Motor neuron (in vitro differentiated cells): ENCODE results near the gene TPM4. TPM values are rescaled to one million over a fixed set of nuclear protein-coding genes. Genes with fewer than 3 reads are reported as not detected.

ENCODE experiments used
- ATAC-seq, 8 experiments: fragments of 200-7000 bp; cut with Tn5 transposase; replicated peaks in 6 of 8; 2 replicates each; pipeline ENCODE4 v1.8.0; 2021; ENCODE audit warnings: mild to moderate bottlenecking in 8 of 8, moderate library complexity in 8 of 8
- H3K27ac ChIP-seq, 2 donors: fragments of 250-450 bp; sonication (Bioruptor Pico); 2 replicates each; pipeline ENCODE4 v1.9.0; 2021; ENCODE audit warnings: antibody characterized with exemption in 2 of 2, mild to moderate bottlenecking in 2 of 2, moderate library complexity in 1 of 2
- H3K4me1 ChIP-seq, 2 donors: fragments of 250-450 bp; sonication (Bioruptor Pico); replicated peaks in 1 of 2; 2 replicates each; pipeline ENCODE4 v1.6.1; 2021; ENCODE audit warnings: antibody characterized with exemption in 2 of 2, mild to moderate bottlenecking in 2 of 2, moderate library complexity in 1 of 2
- H3K4me3 ChIP-seq, 5 donors: fragments of 250-450 bp; sonication (Bioruptor Pico); 2 replicates each; pipeline ENCODE4 v1.9.0; 2021; ENCODE audit warnings: antibody characterized with exemption in 5 of 5, mild to moderate bottlenecking in 5 of 5, moderate library complexity in 4 of 5
- WGBS, 10 experiments: fragments of 450-650 bp; shearing (Covaris generic); methylation state at CpG; one replicate each; pipeline ENCODE4 v1.0.0; 2022; 5-methylcytosine and 5-hydroxymethylcytosine counted together
- in situ Hi-C, 9 experiments: fragments of 400-800 bp; cut with MboI; loops; one replicate each; pipeline ENCODE4 v1.15.0; 2021; ENCODE audit warnings: low sequenced_read_pairs in 9 of 9, low pct_unique_long_range_greater_than_20kb in 2 of 9; ENCODE audit not compliant: unreplicated experiment in 9 of 9
- total RNA-seq, 8 experiments: library from RNA; unstranded; fragments of 300-600 nt; gene quantifications; 2 replicates each; pipeline versions ENCODE4 v1.2.3 to v1.2.4, GENCODE V29; 2022

Gene TPM4
- total RNA-seq, 8 experiments from 2014 or later = 73.0 to 457 (median 228) TPM

GRCh38 chr19:16133818-16134217 lies 57.5 kb downstream of the TPM4 start:
- Histone ChIP-seq H3K4me3 (no peak overlapping the region), H3K4me1 (no peaks in the 10 kb centered on the region), H3K27ac (no peak overlapping the region)
- ATAC-seq = peak in 2 of 8 experiments; percentile 17 to 48
- in situ Hi-C loops = no loop called here
- WGBS, 10 experiments = 69 to 100% (median 100%) methylated on average over 1 to 3 of the region's 4 CpGs; no CpG with 5 or more reads in 5 of the 10 experiments

DNA sequence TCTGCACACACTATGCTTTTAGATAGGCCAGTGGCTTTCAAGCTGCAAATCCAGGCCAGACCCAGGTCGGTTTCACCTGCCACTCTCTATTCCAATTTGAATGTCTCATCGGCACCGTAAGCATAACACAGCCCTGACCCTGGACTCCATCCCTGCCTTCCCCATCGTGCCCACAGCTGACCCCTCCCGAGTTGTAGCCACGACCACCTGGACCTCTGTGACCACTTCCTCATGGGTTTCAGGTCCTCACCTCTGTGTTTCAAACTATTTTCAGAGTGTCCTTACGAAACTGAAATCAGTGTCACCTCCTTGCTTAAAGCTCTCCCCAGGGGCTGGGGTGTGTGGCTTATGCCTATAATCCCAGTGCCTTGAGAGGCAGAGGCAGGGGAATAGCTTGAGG lies 58.2 kb downstream of the TPM4 start:
- no peak for ATAC-seq
- Histone ChIP-seq H3K27ac (no peak overlapping the region), H3K4me1 (no peaks in the 10 kb centered on the region), H3K4me3 (no peak overlapping the region)
- WGBS, 10 experiments = 71 to 100% (median 89%) methylated on average over 1 to 3 of the region's 7 CpGs; no CpG with 5 or more reads in 5 of the 10 experiments
- in situ Hi-C loops = no loop called here

GRCh38 chr19:16135430-16136127 lies 59.3 kb downstream of the TPM4 start:
- WGBS, 10 experiments = 33 to 100% (median 92%) methylated on average over 1 to 4 of the region's 4 CpGs; no CpG with 5 or more reads in 4 of the 10 experiments
- ATAC-seq = no peak
- H3K4me3 ChIP-seq = no peak overlapping the region
- in situ Hi-C loops = no loop called here
- H3K27ac ChIP-seq = no peak overlapping the region
- no peaks in the 10 kb centered on the region for H3K4me1 ChIP-seq

GRCh38 chr19:16136185-16136999 lies 60.1 kb downstream of the TPM4 start:
- WGBS, 10 experiments = 15 to 78% (median 58%) methylated on average over 1 to 12 of the region's 16 CpGs
- no peaks in the 10 kb centered on the region for H3K4me1 ChIP-seq
- in situ Hi-C loops = no loop called here
- H3K27ac ChIP-seq = no peak overlapping the region
- H3K4me3 ChIP-seq = no peak overlapping the region
- peak in 6 of 8 experiments; percentile 9 to 85 (median 60) for ATAC-seq

- Histone ChIP-seq H3K4me3 (no peak overlapping the region), H3K4me1 (no peaks in the 10 kb centered on the region), H3K27ac (no peak overlapping the region)
- in situ Hi-C loops = no loop called here
- no peak for ATAC-seq
- WGBS, 10 experiments = 45 to 87% (median 61%) methylated on average over 1 to 6 of the region's 13 CpGs; no CpG with 5 or more reads in 4 of the 10 experiments
Observed at GRCh38 chr19:16139752-16140151, 63.5 kb downstream of the TPM4 start.

- WGBS, 10 experiments = 10 to 75% (median 60%) methylated on average over 1 to 2 of the region's 4 CpGs; no CpG with 5 or more reads in 5 of the 10 experiments
- in situ Hi-C loops = no loop called here
- no peak overlapping the region for H3K27ac ChIP-seq
- ATAC-seq = no peak
- no peak overlapping the region for H3K4me3 ChIP-seq
- no peaks in the 10 kb centered on the region for H3K4me1 ChIP-seq
Observed at GRCh38 chr19:16141043-16141442, 64.7 kb downstream of the TPM4 start.

- in situ Hi-C loops = no loop called here
- no peak overlapping the region for H3K4me3 ChIP-seq
- no peak for ATAC-seq
- H3K27ac ChIP-seq = no peak overlapping the region
- H3K4me1 ChIP-seq = no peaks in the 10 kb centered on the region
- 30 to 89% (median 76%) methylated on average over 2 to 9 of the region's 9 CpGs for WGBS, 10 experiments
Observed at GRCh38 chr19:16142032-16142580, 65.8 kb downstream of the TPM4 start.

- in situ Hi-C loops = no loop called here
- Histone ChIP-seq H3K27ac (no peak within 1 kb of the TSS), H3K4me3 (no peak within 1 kb of the TSS), H3K4me1 (no peaks in the 10 kb centered on the region)
- WGBS, 10 experiments = 0 to 100% (median 67%) methylated on average over 1 to 5 of the region's 13 CpGs; no CpG with 5 or more reads in 3 of the 10 experiments
- no peak for ATAC-seq
Observed at GRCh38 chr19:16143399-16144215, 67.3 kb downstream of the TPM4 start, which contains the start of gene HSH2D. HSH2D (plus strand) TSS chr19:16143685; CDS start chr19:16148751, 5,066 bp downstream.

GRCh38 chr19:16144216-16144581 lies 67.9 kb downstream of the TPM4 start:
- H3K4me1 ChIP-seq = no peaks in the 10 kb centered on the region
- in situ Hi-C loops = no loop called here
- ATAC-seq = no peak
- H3K27ac ChIP-seq = no peak overlapping the region
- H3K4me3 ChIP-seq = no peak overlapping the region
- 40% methylated on average over 1 of the region's 1 CpG; no CpG with 5 or more reads in 9 of the 10 experiments for WGBS, 10 experiments

- whole genome bisulfite sequencing, 10 experiments = 25 to 82% (median 67%) methylated on average over 1 to 4 of the region's 5 CpGs; no CpG with 5 or more reads in 1 of the 10 experiments
- in situ Hi-C loops = no loop called here
- ATAC-seq = no peak
- Histone ChIP-seq H3K4me3 (no peak overlapping the region), H3K4me1 (no peaks in the 10 kb centered on the region), H3K27ac (no peak overlapping the region)
Observed at GRCh38 chr19:16146112-16146511, 69.8 kb downstream of the TPM4 start.

- Histone ChIP-seq H3K27ac (no peak overlapping the region), H3K4me1 (no peaks in the 10 kb centered on the region), H3K4me3 (no peak overlapping the region)
- no peak for ATAC-seq
- WGBS, 10 experiments = 17 to 71% (median 40%) methylated on average over 1 of the region's 8 CpGs; no CpG with 5 or more reads in 7 of the 10 experiments
- in situ Hi-C loops = no loop called here
Observed at GRCh38 chr19:16148443-16149229, 72.3 kb downstream of the TPM4 start.
